Measurements from ENCODE around the gene SHC2.

DNA sequence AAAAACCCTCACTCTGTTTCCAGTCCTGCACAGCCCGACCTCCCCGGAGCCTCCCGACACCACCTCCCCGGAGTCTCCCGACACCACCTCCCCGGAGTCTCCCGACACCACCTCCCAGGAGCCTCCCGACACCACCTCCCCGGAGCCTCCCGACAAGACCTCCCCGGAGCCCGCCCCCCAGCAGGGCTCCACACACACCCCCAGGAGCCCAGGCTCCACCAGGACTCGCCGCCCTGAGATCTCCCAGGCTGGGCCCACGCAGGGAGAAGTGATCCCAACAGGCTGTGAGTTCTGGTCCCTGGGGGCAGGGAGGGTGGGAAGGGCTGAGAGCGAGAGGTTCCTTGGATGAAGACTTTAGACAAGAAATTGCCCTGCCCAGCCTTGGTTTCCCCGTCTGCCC is 40.8 kb upstream of the SHC2 start:
- TF ChIP-seq, protein P1, sequence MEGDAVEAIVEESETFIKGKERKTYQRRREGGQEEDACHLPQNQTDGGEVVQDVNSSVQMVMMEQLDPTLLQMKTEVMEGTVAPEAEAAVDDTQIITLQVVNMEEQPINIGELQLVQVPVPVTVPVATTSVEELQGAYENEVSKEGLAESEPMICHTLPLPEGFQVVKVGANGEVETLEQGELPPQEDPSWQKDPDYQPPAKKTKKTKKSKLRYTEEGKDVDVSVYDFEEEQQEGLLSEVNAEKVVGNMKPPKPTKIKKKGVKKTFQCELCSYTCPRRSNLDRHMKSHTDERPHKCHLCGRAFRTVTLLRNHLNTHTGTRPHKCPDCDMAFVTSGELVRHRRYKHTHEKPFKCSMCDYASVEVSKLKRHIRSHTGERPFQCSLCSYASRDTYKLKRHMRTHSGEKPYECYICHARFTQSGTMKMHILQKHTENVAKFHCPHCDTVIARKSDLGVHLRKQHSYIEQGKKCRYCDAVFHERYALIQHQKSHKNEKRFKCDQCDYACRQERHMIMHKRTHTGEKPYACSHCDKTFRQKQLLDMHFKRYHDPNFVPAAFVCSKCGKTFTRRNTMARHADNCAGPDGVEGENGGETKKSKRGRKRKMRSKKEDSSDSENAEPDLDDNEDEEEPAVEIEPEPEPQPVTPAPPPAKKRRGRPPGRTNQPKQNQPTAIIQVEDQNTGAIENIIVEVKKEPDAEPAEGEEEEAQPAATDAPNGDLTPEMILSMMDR (IDR thresholded peaks at IDR 0.05) = no peak
- no peak for TF ChIP-seq POLR2A (IDR thresholded peaks at IDR 0.05)

All from vagina (tissue), 2 donors.